Right lobe of liver (tissue), 4 donors: ENCODE data around the gene COL23A1.

Experiments
- POLR2A ChIP-seq: fragments of 450-650 bp; IDR thresholded peaks from one replicate; pipeline ENCODE4 v1.6.1; 2017; ENCODE audit warnings: antibody characterized with exemption, mild to moderate bottlenecking
- TF ChIP-seq, protein P1 (sequence below), 4 donors: fragments of 200-600 bp in 3 of 4; fragments of 450-650 bp in 1 of 4; IDR thresholded peaks; one replicate each; pipeline versions ENCODE4 v1.5.1 to v1.8.0; 2016 to 2022; ENCODE audit warnings: antibody characterized with exemption in 4 of 4, mild to moderate bottlenecking in 2 of 4
- donor health status: DM: no; HTN: no; CAD: no.
- donor health status: DM: no; HTN: no; CAD: no.
- donor health status: DM: no; HTN: yes; CAD: no.

- TF ChIP-seq, protein P1, sequence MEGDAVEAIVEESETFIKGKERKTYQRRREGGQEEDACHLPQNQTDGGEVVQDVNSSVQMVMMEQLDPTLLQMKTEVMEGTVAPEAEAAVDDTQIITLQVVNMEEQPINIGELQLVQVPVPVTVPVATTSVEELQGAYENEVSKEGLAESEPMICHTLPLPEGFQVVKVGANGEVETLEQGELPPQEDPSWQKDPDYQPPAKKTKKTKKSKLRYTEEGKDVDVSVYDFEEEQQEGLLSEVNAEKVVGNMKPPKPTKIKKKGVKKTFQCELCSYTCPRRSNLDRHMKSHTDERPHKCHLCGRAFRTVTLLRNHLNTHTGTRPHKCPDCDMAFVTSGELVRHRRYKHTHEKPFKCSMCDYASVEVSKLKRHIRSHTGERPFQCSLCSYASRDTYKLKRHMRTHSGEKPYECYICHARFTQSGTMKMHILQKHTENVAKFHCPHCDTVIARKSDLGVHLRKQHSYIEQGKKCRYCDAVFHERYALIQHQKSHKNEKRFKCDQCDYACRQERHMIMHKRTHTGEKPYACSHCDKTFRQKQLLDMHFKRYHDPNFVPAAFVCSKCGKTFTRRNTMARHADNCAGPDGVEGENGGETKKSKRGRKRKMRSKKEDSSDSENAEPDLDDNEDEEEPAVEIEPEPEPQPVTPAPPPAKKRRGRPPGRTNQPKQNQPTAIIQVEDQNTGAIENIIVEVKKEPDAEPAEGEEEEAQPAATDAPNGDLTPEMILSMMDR (IDR thresholded peaks at IDR 0.05) = no peak
- no peak for TF ChIP-seq POLR2A
These were observed 106.6 kb downstream of the COL23A1 start for GRCh38 chr5:178483620-178484019.
